Mesenchymal stem cell (in vitro differentiated cells and primary cell): ENCODE data around the gene DHX34.
"Not testable (repeated sequence)": the region's sequence is repeated elsewhere in the genome, so short reads cannot be mapped to it uniquely, and the experiment has no call there.

Experiments used
- DNase-seq: peaks from one replicate; pipeline ENCODE4 v3.0.0-alpha.2; 2013
- H2AFZ ChIP-seq: one replicate; pipeline ENCODE4 v1.6.1; 2013; ENCODE audit warnings: low read depth, mild to moderate bottlenecking, control low read depth, inconsistent platforms, low read length, moderate library complexity
- H2AK5ac ChIP-seq: 2 replicates; pipeline ENCODE4 v1.6.1; 2013; ENCODE audit warnings: low read length, moderate library complexity, mild to moderate bottlenecking, inconsistent platforms; ENCODE audit not compliant: severe bottlenecking
- H2BK120ac ChIP-seq: one replicate; pipeline ENCODE4 v1.6.1; 2013; ENCODE audit warnings: low read depth, mild to moderate bottlenecking, inconsistent platforms, low read length, moderate library complexity
- H2BK12ac ChIP-seq, 2 experiments: one replicate each; pipeline ENCODE4 v1.6.1; 2013; ENCODE audit warnings: inconsistent platforms in 2 of 2, low read length in 2 of 2, mild to moderate bottlenecking in 2 of 2, moderate library complexity in 2 of 2, control low read depth in 1 of 2
- H2BK15ac ChIP-seq: one replicate; pipeline ENCODE4 v1.6.1; 2013; ENCODE audit warnings: mild to moderate bottlenecking, low read depth, inconsistent platforms; ENCODE audit not compliant: poor library complexity, severe bottlenecking
- H2BK5ac ChIP-seq: 2 replicates; pipeline ENCODE4 v1.6.1; 2013; ENCODE audit warnings: low read depth, mild to moderate bottlenecking, low read length, control low read depth, inconsistent platforms; ENCODE audit not compliant: poor library complexity, severe bottlenecking
- H3K14ac ChIP-seq, 2 experiments: one replicate each; pipeline ENCODE4 v1.6.1; 2013; ENCODE audit warnings: inconsistent platforms in 2 of 2, low read length in 2 of 2, control low read depth in 1 of 2, mild to moderate bottlenecking in 1 of 2, moderate library complexity in 1 of 2
- H3K18ac ChIP-seq, 2 experiments: one replicate each; pipeline ENCODE4 v1.6.1; 2013; ENCODE audit warnings: inconsistent platforms in 2 of 2, low read length in 2 of 2, control low read depth in 1 of 2, low read depth in 1 of 2, mild to moderate bottlenecking in 1 of 2
- H3K23ac ChIP-seq, 2 experiments: one replicate each; pipeline ENCODE4 v1.6.1; 2013; ENCODE audit warnings: inconsistent platforms in 2 of 2, low read length in 2 of 2, mild to moderate bottlenecking in 2 of 2, moderate library complexity in 2 of 2, control low read depth in 1 of 2
- H3K27ac ChIP-seq: 2 replicates; pipeline ENCODE4 v1.5.1; 2013; ENCODE audit warnings: mild to moderate bottlenecking, moderate library complexity, low read length, control low read depth, inconsistent platforms; ENCODE audit not compliant: poor library complexity, severe bottlenecking
- H3K27me3 ChIP-seq, 2 experiments: 2 replicates each; pipeline versions ENCODE4 v1.6.1 to v1.7.0; 2013; ENCODE audit warnings: low read length in 2 of 2, mild to moderate bottlenecking in 2 of 2, moderate library complexity in 2 of 2, control low read depth in 1 of 2, inconsistent platforms in 1 of 2; ENCODE audit not compliant: control insufficient read depth in 1 of 2, insufficient read depth in 1 of 2
- H3K36me3 ChIP-seq, 2 experiments: 2 replicates each; pipeline versions ENCODE4 v1.6.1 to v1.7.0; 2013; ENCODE audit warnings: low read length in 2 of 2, control low read depth in 1 of 2, inconsistent platforms in 1 of 2, low read depth in 1 of 2, mild to moderate bottlenecking in 1 of 2; ENCODE audit not compliant: insufficient read depth in 2 of 2, control insufficient read depth in 1 of 2
- H3K4ac ChIP-seq, 2 experiments: one replicate each; pipeline ENCODE4 v1.6.1; 2013; ENCODE audit warnings: inconsistent platforms in 2 of 2, low read length in 2 of 2, mild to moderate bottlenecking in 2 of 2, moderate library complexity in 2 of 2, control low read depth in 1 of 2, low read depth in 1 of 2
- H3K4me1 ChIP-seq: 2 replicates; pipeline ENCODE4 v1.6.1; 2013; ENCODE audit warnings: low read depth, low read length, control low read depth; ENCODE audit not compliant: control insufficient read depth, insufficient read depth
- H3K4me2 ChIP-seq: 2 replicates; pipeline ENCODE4 v1.6.1; 2013; ENCODE audit warnings: low read length, mild to moderate bottlenecking, inconsistent platforms; ENCODE audit not compliant: poor library complexity, severe bottlenecking
- H3K4me3 ChIP-seq, 2 experiments: 2 replicates each; pipeline versions ENCODE4 v1.5.1 to v1.7.0; 2013; ENCODE audit warnings: low read length in 2 of 2, mild to moderate bottlenecking in 2 of 2, control low read depth in 1 of 2, low read depth in 1 of 2; ENCODE audit not compliant: insufficient read depth in 1 of 2
- H3K79me1 ChIP-seq: replicated peaks from 2 replicates; pipeline ENCODE4 v1.6.1; 2013; ENCODE audit warnings: mild to moderate bottlenecking, control low read depth, low read length, inconsistent platforms; ENCODE audit not compliant: poor library complexity, severe bottlenecking
- H3K9ac ChIP-seq: 2 replicates; pipeline ENCODE4 v1.7.0; 2013; ENCODE audit warnings: mild to moderate bottlenecking, low read length, moderate library complexity
- H3K9me3 ChIP-seq: 2 replicates; pipeline ENCODE4 v1.7.0; 2013; ENCODE audit warnings: mild to moderate bottlenecking, low read length; ENCODE audit not compliant: control insufficient read depth
- H4K8ac ChIP-seq: one replicate; pipeline ENCODE4 v1.6.1; 2013; ENCODE audit warnings: inconsistent platforms, mild to moderate bottlenecking, low read length, moderate library complexity
- H4K91ac ChIP-seq: one replicate; pipeline ENCODE4 v1.6.1; 2013; ENCODE audit warnings: mild to moderate bottlenecking, low read length, inconsistent platforms
- WGBS: methylation state at CpG from one replicate; pipeline ENCODE4 v1.1.7; 2013; ENCODE audit warnings: mixed read lengths; 5-methylcytosine and 5-hydroxymethylcytosine counted together

DHX34 gene

DNA sequence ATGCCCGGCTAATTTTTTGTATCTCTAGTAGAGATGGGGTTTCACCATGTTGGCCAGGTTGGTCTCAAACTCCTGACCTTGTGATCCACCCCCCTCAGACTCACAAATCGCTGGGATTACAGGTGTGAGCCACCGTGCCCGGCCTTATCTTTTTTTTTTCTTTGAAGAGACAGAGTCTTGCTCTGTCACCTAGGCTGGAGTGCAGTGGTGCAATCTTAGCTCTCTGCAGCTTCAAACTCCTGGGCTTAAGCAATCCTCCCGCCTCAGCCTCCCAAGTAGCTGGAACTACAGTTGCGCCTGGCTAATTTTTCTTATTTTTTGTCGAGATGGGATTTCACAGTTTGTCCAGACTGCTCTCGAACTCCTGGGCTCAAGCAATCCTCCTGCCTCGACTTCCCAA lies 62.6 kb downstream of the DHX34 start:
- WGBS = 89% methylated on average over 9 of the region's 9 CpGs
- not testable (repeated sequence) for H3K4me2 ChIP-seq, H2BK120ac ChIP-seq, H3K18ac ChIP-seq, H3K4ac ChIP-seq, H3K4me1 ChIP-seq, DNase-seq, H2AFZ ChIP-seq, H3K9ac ChIP-seq, H3K27ac ChIP-seq, H3K9me3 ChIP-seq, H2BK5ac ChIP-seq, H3K14ac ChIP-seq, H4K8ac ChIP-seq, H2AK5ac ChIP-seq, H2BK12ac ChIP-seq, H2BK15ac ChIP-seq, H4K91ac ChIP-seq, H3K4me3 ChIP-seq, H3K23ac ChIP-seq, H3K79me1 ChIP-seq
- peaks cover 5 to 33% of the 10 kb centered on the region in 2 experiments for H3K27me3 ChIP-seq
- peaks cover 11 to 12% of the 10 kb centered on the region in 2 experiments for H3K36me3 ChIP-seq

GRCh38 chr19:47413941-47414340 lies 64.8 kb downstream of the DHX34 start:
- H3K27me3 ChIP-seq = peaks cover 14 to 42% of the 10 kb centered on the region in 2 experiments
- no peak overlapping the region for H3K18ac ChIP-seq
- 95% methylated on average over 16 of the region's 16 CpGs for WGBS
- no peaks in the 10 kb centered on the region for H3K9me3 ChIP-seq
- H3K4me1 ChIP-seq = peaks cover 7% of the 10 kb centered on the region
- H3K27ac ChIP-seq = no peak overlapping the region
- no peak overlapping the region for H3K14ac ChIP-seq
- H2BK120ac ChIP-seq = no peak overlapping the region
- H2BK12ac ChIP-seq = no peak overlapping the region
- no peak overlapping the region for H3K23ac ChIP-seq
- H3K4me2 ChIP-seq = no peak overlapping the region
- no peak for DNase-seq
- no peak overlapping the region for H2BK5ac ChIP-seq
- H3K79me1 ChIP-seq = no peaks in the 10 kb centered on the region
- no peak overlapping the region for H2AFZ ChIP-seq
- H2AK5ac ChIP-seq = no peak overlapping the region
- H3K4me3 ChIP-seq = no peak overlapping the region
- no peak overlapping the region for H3K4ac ChIP-seq
- H2BK15ac ChIP-seq = no peak overlapping the region
- no peak overlapping the region for H4K8ac ChIP-seq
- peaks cover 7 to 12% of the 10 kb centered on the region in 2 experiments for H3K36me3 ChIP-seq
- no peak overlapping the region for H3K9ac ChIP-seq
- no peak overlapping the region for H4K91ac ChIP-seq

- Histone ChIP-seq H3K27me3 (peaks cover 15 to 44% of the 10 kb centered on the region in 2 experiments), H3K9me3 (no peaks in the 10 kb centered on the region), H2AK5ac (no peak overlapping the region), H3K4me2 (no peak overlapping the region), H4K8ac (no peak overlapping the region), H3K36me3 (peaks cover 7 to 12% of the 10 kb centered on the region in 2 experiments), H3K18ac (no peak overlapping the region), H3K4me3 (no peak overlapping the region), H3K4ac (no peak overlapping the region), H3K9ac (no peak overlapping the region), H3K4me1 (peaks cover 8% of the 10 kb centered on the region), H4K91ac (peak overlapping the region; percentile 64), H3K79me1 (no peaks in the 10 kb centered on the region), H3K23ac (no peak overlapping the region), H2AFZ (no peak overlapping the region), H3K27ac (no peak overlapping the region), H2BK15ac (no peak overlapping the region), H3K14ac (no peak overlapping the region), H2BK5ac (no peak overlapping the region), H2BK120ac (no peak overlapping the region), H2BK12ac (no peak overlapping the region)
- WGBS = 90% methylated on average over 21 of the region's 21 CpGs
- DNase-seq = no peak
These were observed 65.4 kb downstream of the DHX34 start for GRCh38 chr19:47414469-47414868.

DNA sequence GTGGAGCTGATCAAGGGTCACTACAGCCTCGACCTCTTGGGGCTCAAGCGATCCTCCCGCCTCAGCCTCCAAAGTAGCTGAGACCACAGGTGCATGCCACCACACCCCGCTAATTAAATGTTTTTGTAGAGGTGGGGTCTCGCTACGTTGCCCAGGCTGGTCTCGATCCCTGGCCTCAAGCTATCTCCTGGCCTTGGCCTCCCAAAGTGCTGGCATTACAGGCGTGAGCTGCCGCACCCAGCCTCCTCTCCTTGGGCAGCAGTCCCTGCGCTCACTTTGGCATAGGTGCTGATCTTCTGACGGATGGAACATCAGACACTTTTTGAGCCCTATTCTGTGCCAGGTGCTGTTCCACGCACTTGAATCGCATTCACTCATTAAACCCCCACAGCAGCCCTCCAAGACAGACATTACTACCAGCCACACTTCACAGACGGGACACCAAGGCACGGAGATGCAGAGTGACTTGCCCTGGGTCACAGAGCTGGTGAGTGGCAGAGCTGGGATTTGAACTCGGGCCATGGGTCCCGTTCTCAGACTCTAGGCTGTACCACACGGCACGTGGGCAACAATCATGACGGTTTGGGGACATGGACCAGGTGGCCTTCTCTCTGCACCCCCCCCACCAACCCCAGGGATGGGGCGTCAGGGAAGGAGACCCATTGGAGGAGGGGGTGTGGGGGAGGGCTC lies 67.0 kb downstream of the DHX34 start:
- no peak overlapping the region for H4K91ac ChIP-seq
- peaks cover 32 to 61% of the 10 kb centered on the region in 2 experiments for H3K27me3 ChIP-seq
- 95% methylated on average over 16 of the region's 21 CpGs for WGBS
- H2BK12ac ChIP-seq = no peak overlapping the region
- H3K9me3 ChIP-seq = no peaks in the 10 kb centered on the region
- H3K36me3 ChIP-seq = peaks cover 7 to 12% of the 10 kb centered on the region in 2 experiments
- peaks cover 10% of the 10 kb centered on the region for H3K4me1 ChIP-seq
- no peak overlapping the region for H3K4me2 ChIP-seq
- H3K14ac ChIP-seq = no peak overlapping the region
- H3K27ac ChIP-seq = no peak overlapping the region
- no peak overlapping the region for H3K18ac ChIP-seq
- no peak overlapping the region for H4K8ac ChIP-seq
- no peak overlapping the region for H3K4ac ChIP-seq
- H3K79me1 ChIP-seq = no peaks in the 10 kb centered on the region
- DNase-seq = no peak
- no peak overlapping the region for H2BK15ac ChIP-seq
- H3K9ac ChIP-seq = no peak overlapping the region
- H2BK120ac ChIP-seq = no peak overlapping the region
- no peak overlapping the region for H3K23ac ChIP-seq
- no peak overlapping the region for H2BK5ac ChIP-seq
- no peak overlapping the region for H2AK5ac ChIP-seq
- H3K4me3 ChIP-seq = no peak overlapping the region
- H2AFZ ChIP-seq = no peak overlapping the region
